K562 (cell line): ENCODE measurements around the gene CHST15. TPM values are rescaled to one million over a fixed set of nuclear protein-coding genes. Genes with fewer than 3 reads are reported as not detected.

Source experiments
- ATAC-seq: fragments of 200-7000 bp; cut with Tn5 transposase; 3 replicates; pipeline ENCODE4 v1.9.1; 2020; ENCODE audit warnings: moderate library complexity
- BruUV-seq: library from RNA; stranded (reverse); fragments of 400-500 nt; replicated peaks from 2 replicates; lab custom pipeline; 2021; lab: Mats Ljungman, UMichigan
- CTCF ChIA-PET: fragments of 300-600 bp; formaldehyde crosslinking; extraction: SDS; loops from one replicate; lab custom pipeline; 2021; ENCODE audit warnings: low intra/inter-chr PET ratio; lab: Yijun Ruan, JAX
- POLR2A ChIA-PET: fragments of 300-600, 350-650 bp; sonication (Branson Sonifier 250); formaldehyde crosslinking; extraction: SDS; loops from one replicate; lab custom pipeline; 2021; ENCODE audit warnings: antibody characterized with exemption, inconsistent platforms; lab: Yijun Ruan, JAX
- DNase-seq, 4 experiments: peaks; one replicate each; pipeline versions ENCODE4 v3.0.0 to v3.0.0-alpha.2; 2011 to 2018; ENCODE audit warnings: low spot score in 3 of 4, mixed read lengths in 3 of 4; ENCODE audit errors: extremely low read depth in 1 of 4
- FAIRE-seq: peaks from 2 replicates; lab custom pipeline; 2011; peaks lifted over from hg19 to GRCh38; lab: Jason Lieb, UNC
- H2AFZ ChIP-seq: 2 replicates; pipeline ENCODE4 v1.6.0; 2011; ENCODE audit warnings: low read depth, low read length, control low read depth, inconsistent platforms
- H3K27ac ChIP-seq: fragments of 200-600 bp; 3 replicates; pipeline ENCODE4 v1.8.0; 2011; ENCODE audit warnings: low read depth, mild to moderate bottlenecking, control low read depth, inconsistent platforms, low read length, moderate library complexity, mixed read lengths; ENCODE audit errors: extremely low read depth
- H3K27me3 ChIP-seq, 2 experiments: fragments of 300-600 bp in 1 of 2; 2 replicates in 1 of 2; 3 replicates in 1 of 2; pipeline versions ENCODE4 v1.6.0 to v1.8.0; 2011; ENCODE audit warnings: inconsistent platforms in 2 of 2, low read length in 2 of 2, mild to moderate bottlenecking in 1 of 2, mixed read lengths in 1 of 2, moderate library complexity in 1 of 2; ENCODE audit not compliant: control insufficient read depth in 2 of 2, insufficient read depth in 2 of 2
- H3K36me3 ChIP-seq: fragments of 300-600 bp; 3 replicates; pipeline ENCODE4 v1.8.0; 2011; ENCODE audit warnings: mild to moderate bottlenecking, low read length, inconsistent platforms; ENCODE audit not compliant: control insufficient read depth, insufficient read depth
- H3K4me1 ChIP-seq, 2 experiments: fragments of 200-600 bp in 1 of 2; replicated peaks in 1 of 2; 2 replicates in 1 of 2; 3 replicates in 1 of 2; pipeline versions ENCODE4 v1.5.1 to v1.8.0; 2011; ENCODE audit warnings: inconsistent platforms in 2 of 2, low read length in 2 of 2, mild to moderate bottlenecking in 1 of 2, mixed read lengths in 1 of 2, moderate library complexity in 1 of 2; ENCODE audit not compliant: control insufficient read depth in 2 of 2, insufficient read depth in 2 of 2
- H3K4me2 ChIP-seq: 2 replicates; pipeline ENCODE4 v1.6.1; 2011; ENCODE audit warnings: low read length, control low read depth, inconsistent platforms, mixed read lengths; ENCODE audit not compliant: insufficient read depth
- H3K4me3 ChIP-seq: fragments of 200-600 bp; sonication (generic), shearing (Covaris generic); 2 replicates; pipeline ENCODE4 v1.5.1; 2016; ENCODE audit warnings: control low read depth, inconsistent platforms
- H3K79me2 ChIP-seq: fragments of 200-600 bp; 3 replicates; pipeline ENCODE4 v1.8.0; 2011; ENCODE audit warnings: low read length, inconsistent platforms; ENCODE audit not compliant: control insufficient read depth, insufficient read depth
- H3K9ac ChIP-seq, 2 experiments: 2 replicates each; pipeline versions ENCODE4 v1.6.0 to v1.6.1; 2011; ENCODE audit warnings: low read depth in 2 of 2, low read length in 2 of 2, control low read depth in 1 of 2, inconsistent platforms in 1 of 2, mild to moderate bottlenecking in 1 of 2, mixed read lengths in 1 of 2; ENCODE audit not compliant: insufficient read depth in 1 of 2
- H3K9me1 ChIP-seq: one replicate; pipeline ENCODE4 v1.6.0; 2011; ENCODE audit warnings: inconsistent platforms, mild to moderate bottlenecking, low read length, moderate library complexity; ENCODE audit not compliant: control insufficient read depth, insufficient read depth
- H3K9me3 ChIP-seq: replicated peaks from 2 replicates; pipeline ENCODE4 v1.5.1; 2011; ENCODE audit warnings: low read depth, low read length, inconsistent platforms; ENCODE audit not compliant: control insufficient read depth, insufficient read depth
- H4K20me1 ChIP-seq: replicated peaks from 2 replicates; pipeline ENCODE4 v1.6.1; 2011; ENCODE audit warnings: low read length, inconsistent platforms, mixed read lengths; ENCODE audit not compliant: control insufficient read depth, insufficient read depth
- ARID3B ChIP-seq: fragments of 250-450 bp; sonication (Bioruptor Pico); IDR thresholded peaks from 2 replicates; pipeline ENCODE4 v1.4.0; 2020; ENCODE audit warnings: borderline replicate concordance
- CREBBP ChIP-seq: IDR thresholded peaks from one replicate; pipeline ENCODE4 v1.6.1; 2012; ENCODE audit warnings: low read depth, mild to moderate bottlenecking, control low read depth, inconsistent platforms, low read length
- DNMT1 ChIP-seq: fragments of 450-650 bp; IDR thresholded peaks from 2 replicates; pipeline ENCODE4 v1.6.1; 2016; ENCODE audit warnings: antibody characterized with exemption, mild to moderate bottlenecking
- E2F6 ChIP-seq, 2 experiments: IDR thresholded peaks; 2 replicates each; pipeline ENCODE4 v1.6.1; 2011; ENCODE audit warnings: borderline replicate concordance in 1 of 2, control low read depth in 1 of 2, low read depth in 1 of 2, low read length in 1 of 2, mild to moderate bottlenecking in 1 of 2, mixed read lengths in 1 of 2, moderate library complexity in 1 of 2; ENCODE audit not compliant: insufficient read depth in 1 of 2, insufficient read length in 1 of 2, poor library complexity in 1 of 2, severe bottlenecking in 1 of 2; ENCODE audit errors: extremely low read depth in 1 of 2
- GTF2A2 ChIP-seq: IDR thresholded peaks from 2 replicates; pipeline ENCODE4 v1.6.1; 2016; ENCODE audit warnings: mild to moderate bottlenecking, missing genetic modification characterization, missing compliant biosample characterization
- IRF1 ChIP-seq: sonication (generic); formaldehyde crosslinking; IDR thresholded peaks from 2 replicates; pipeline ENCODE4 v1.8.0; 2022; ENCODE audit warnings: missing genetic modification reagents, mild to moderate bottlenecking, borderline replicate concordance
- PML ChIP-seq: IDR thresholded peaks from 2 replicates; pipeline ENCODE4 v1.6.1; 2012; ENCODE audit warnings: low read length, inconsistent platforms
- RFX5 ChIP-seq: IDR thresholded peaks from 2 replicates; pipeline ENCODE4 v1.6.1; 2011; ENCODE audit warnings: low read depth, mild to moderate bottlenecking, improper control_type of control experiment, low read length
- TAL1 ChIP-seq: fragments of 450-650 bp; IDR thresholded peaks from 2 replicates; pipeline ENCODE4 v1.6.1; 2016; ENCODE audit warnings: mild to moderate bottlenecking
- THRAP3 ChIP-seq: fragments of 450-650 bp; IDR thresholded peaks from 2 replicates; pipeline ENCODE4 v1.6.1; 2016; ENCODE audit warnings: mild to moderate bottlenecking, inconsistent platforms, borderline replicate concordance
- ZNF592 ChIP-seq: fragments of 450-650 bp; IDR thresholded peaks from 2 replicates; pipeline ENCODE4 v1.6.1; 2017; ENCODE audit warnings: antibody characterized with exemption, mild to moderate bottlenecking
- ZNF668 ChIP-seq: fragments of 250-450 bp; sonication (Bioruptor Pico); IDR thresholded peaks from 2 replicates; pipeline ENCODE4 v1.8.0; 2022; ENCODE audit warnings: mild to moderate bottlenecking, inconsistent platforms
- WGBS: fragments of 100-300 bp; shearing (Covaris generic); methylation state at CpG from one replicate; pipeline ENCODE4 v1.1.6; 2016; ENCODE audit warnings: low coverage, mixed read lengths; ENCODE audit not compliant: insufficient coverage; ENCODE audit errors: missing lambda C conversion rate; 5-methylcytosine and 5-hydroxymethylcytosine counted together
- in situ Hi-C: fragments of 300-500 bp; cut with MboI; formaldehyde crosslinking; loops from 4 replicates; pipeline ENCODE4 v1.15.0; 2018; ENCODE audit warnings: inconsistent platforms, mixed read lengths
- intact Hi-C: fragments of 100-400 bp; cut with micrococcal nuclease; formaldehyde crosslinking; loops from 2 replicates; pipeline ENCODE4 v1.14.2; 2022
- polyA plus RNA-seq, 8 experiments: library from polyadenylated mRNA; depleted of rRNA in 4 of 8; stranded (reverse) in 5 of 8; unstranded in 3 of 8; fragments of >200 nt; fragmentation: Nextera tagmentation in 2 of 8; fragmentation: Illumina TruSeq in 1 of 8; extraction: Ambion mirVana in 2 of 8; extraction: Trizol in 1 of 8; gene quantifications; 2 replicates each; pipeline versions ENCODE4 v1.2.1 to v1.2.3, GENCODE V29; 2011 to 2014; ENCODE audit warnings: inconsistent platforms in 1 of 8, missing spikeins in 1 of 8
- total RNA-seq, 7 experiments: library from RNA; depleted of rRNA in 6 of 7; stranded (reverse); fragments of >200 nt in 6 of 7; fragmentation: Illumina TruSeq in 2 of 7; extraction: Trizol in 2 of 7; gene quantifications; 2 replicates each; pipeline versions ENCODE4 v1.2.1 to v1.2.3, GENCODE V29; 2011 to 2021; ENCODE audit warnings: low replicate concordance in 1 of 7

The CHST15 gene
- total and polyA plus RNA-seq, 9 of the 15 experiments (the other 6 are each of a cell fraction or from before 2014, with no cell fraction given) = 0.04 to 0.16 (median 0.08) TPM

- TF ChIP-seq ZNF592 = no peak
- TF ChIP-seq CREBBP = no peak
- no peak for TF ChIP-seq PML
- TF ChIP-seq IRF1 (CRISPR knock-in tag) = no peak
Measured at GRCh38 chr10:124000792-124001201, 92.6 kb downstream of the CHST15 start (continued).

GRCh38 chr10:123999956-124000615 is 93.3 kb downstream of the CHST15 start:
- Histone ChIP-seq H3K4me3 (no peak overlapping the region), H3K9me3 (no peaks in the 10 kb centered on the region), H3K36me3 (no peaks in the 10 kb centered on the region), H3K27me3 (peaks cover 0 to 1% of the 10 kb centered on the region in 2 experiments; a peak in 1 of 5 replicates), H4K20me1 (0 out of 2 replicates have a peak, but pooled peaks cover 3% of the 10 kb centered on the region), H3K4me2 (no peak overlapping the region), H3K4me1 (peaks cover 0 to 5% of the 10 kb centered on the region in 2 experiments; a peak in 2 of 5 replicates), H3K79me2 (no peaks in the 10 kb centered on the region), H3K27ac (no peak overlapping the region), H2AFZ (no peak overlapping the region), H3K9me1 (no peaks in the 10 kb centered on the region), H3K9ac (no peak overlapping the region)
- WGBS = 0% methylated on average over 9 of the region's 15 CpGs
- in situ Hi-C loops (loop anchor here (5.0 to 25.0 kb wide), 2 partner anchors 382 to 512 kb away; no protein-coding TSS in a partner anchor), intact Hi-C loops (no loop called here)
- no peak for FAIRE-seq
- DNase-seq = no peak
- POLR2A ChIA-PET = no interaction called here
- BruUV-seq = no TSS peak
- no peak for ATAC-seq
- CTCF ChIA-PET = no interaction called here
- TF ChIP-seq TAL1 (no peak), ZNF668 (no peak), ARID3B (CRISPR knock-in tag) (no peak), E2F6 (IDR thresholded peaks at IDR 0.05; ENCODE audit: borderline replicate concordance in 1 of 2, extremely low read depth in 1 of 2, insufficient read depth in 1 of 2, insufficient read length in 1 of 2, low read depth in 1 of 2, low read length in 1 of 2, poor library complexity in 1 of 2, severe bottlenecking in 1 of 2) (no peak), RFX5 (no peak), DNMT1 (no peak), GTF2A2 (no peak), THRAP3 (no peak)
